K562 (cell line): ENCODE measurements around the gene ENTPD8. TPM values are rescaled to one million over a fixed set of nuclear protein-coding genes. Genes with fewer than 3 reads are reported as not detected.

Experiments
- ATAC-seq: fragments of 200-7000 bp; cut with Tn5 transposase; 3 replicates; pipeline ENCODE4 v1.9.1; 2020; ENCODE audit warnings: moderate library complexity
- BruUV-seq: library from RNA; stranded (reverse); fragments of 400-500 nt; replicated peaks from 2 replicates; lab custom pipeline; 2021; lab: Mats Ljungman, UMichigan
- CTCF ChIA-PET: fragments of 300-600 bp; formaldehyde crosslinking; extraction: SDS; loops from one replicate; lab custom pipeline; 2021; ENCODE audit warnings: low intra/inter-chr PET ratio; lab: Yijun Ruan, JAX
- POLR2A ChIA-PET: fragments of 300-600, 350-650 bp; sonication (Branson Sonifier 250); formaldehyde crosslinking; extraction: SDS; loops from one replicate; lab custom pipeline; 2021; ENCODE audit warnings: antibody characterized with exemption, inconsistent platforms; lab: Yijun Ruan, JAX
- DNase-seq, 4 experiments: peaks; one replicate each; pipeline versions ENCODE4 v3.0.0 to v3.0.0-alpha.2; 2011 to 2018; ENCODE audit warnings: low spot score in 3 of 4, mixed read lengths in 3 of 4; ENCODE audit errors: extremely low read depth in 1 of 4
- FAIRE-seq: peaks from 2 replicates; lab custom pipeline; 2011; peaks lifted over from hg19 to GRCh38; lab: Jason Lieb, UNC
- H2AFZ ChIP-seq: 2 replicates; pipeline ENCODE4 v1.6.0; 2011; ENCODE audit warnings: low read depth, low read length, control low read depth, inconsistent platforms
- H3K27ac ChIP-seq: fragments of 200-600 bp; 3 replicates; pipeline ENCODE4 v1.8.0; 2011; ENCODE audit warnings: low read depth, mild to moderate bottlenecking, control low read depth, inconsistent platforms, low read length, moderate library complexity, mixed read lengths; ENCODE audit errors: extremely low read depth
- H3K27me3 ChIP-seq, 2 experiments: fragments of 300-600 bp in 1 of 2; 2 replicates in 1 of 2; 3 replicates in 1 of 2; pipeline versions ENCODE4 v1.6.0 to v1.8.0; 2011; ENCODE audit warnings: inconsistent platforms in 2 of 2, low read length in 2 of 2, mild to moderate bottlenecking in 1 of 2, mixed read lengths in 1 of 2, moderate library complexity in 1 of 2; ENCODE audit not compliant: control insufficient read depth in 2 of 2, insufficient read depth in 2 of 2
- H3K36me3 ChIP-seq: fragments of 300-600 bp; 3 replicates; pipeline ENCODE4 v1.8.0; 2011; ENCODE audit warnings: mild to moderate bottlenecking, low read length, inconsistent platforms; ENCODE audit not compliant: control insufficient read depth, insufficient read depth
- H3K4me1 ChIP-seq, 2 experiments: fragments of 200-600 bp in 1 of 2; replicated peaks in 1 of 2; 2 replicates in 1 of 2; 3 replicates in 1 of 2; pipeline versions ENCODE4 v1.5.1 to v1.8.0; 2011; ENCODE audit warnings: inconsistent platforms in 2 of 2, low read length in 2 of 2, mild to moderate bottlenecking in 1 of 2, mixed read lengths in 1 of 2, moderate library complexity in 1 of 2; ENCODE audit not compliant: control insufficient read depth in 2 of 2, insufficient read depth in 2 of 2
- H3K4me2 ChIP-seq: 2 replicates; pipeline ENCODE4 v1.6.1; 2011; ENCODE audit warnings: low read length, control low read depth, inconsistent platforms, mixed read lengths; ENCODE audit not compliant: insufficient read depth
- H3K4me3 ChIP-seq: fragments of 200-600 bp; sonication (generic), shearing (Covaris generic); 2 replicates; pipeline ENCODE4 v1.5.1; 2016; ENCODE audit warnings: control low read depth, inconsistent platforms
- H3K79me2 ChIP-seq: fragments of 200-600 bp; 3 replicates; pipeline ENCODE4 v1.8.0; 2011; ENCODE audit warnings: low read length, inconsistent platforms; ENCODE audit not compliant: control insufficient read depth, insufficient read depth
- H3K9ac ChIP-seq, 2 experiments: 2 replicates each; pipeline versions ENCODE4 v1.6.0 to v1.6.1; 2011; ENCODE audit warnings: low read depth in 2 of 2, low read length in 2 of 2, control low read depth in 1 of 2, inconsistent platforms in 1 of 2, mild to moderate bottlenecking in 1 of 2, mixed read lengths in 1 of 2; ENCODE audit not compliant: insufficient read depth in 1 of 2
- H3K9me1 ChIP-seq: one replicate; pipeline ENCODE4 v1.6.0; 2011; ENCODE audit warnings: inconsistent platforms, mild to moderate bottlenecking, low read length, moderate library complexity; ENCODE audit not compliant: control insufficient read depth, insufficient read depth
- H3K9me3 ChIP-seq: replicated peaks from 2 replicates; pipeline ENCODE4 v1.5.1; 2011; ENCODE audit warnings: low read depth, low read length, inconsistent platforms; ENCODE audit not compliant: control insufficient read depth, insufficient read depth
- H4K20me1 ChIP-seq: replicated peaks from 2 replicates; pipeline ENCODE4 v1.6.1; 2011; ENCODE audit warnings: low read length, inconsistent platforms, mixed read lengths; ENCODE audit not compliant: control insufficient read depth, insufficient read depth
- MLLT1 ChIP-seq, 2 experiments: fragments of 450-650 bp; IDR thresholded peaks; 2 replicates each; pipeline ENCODE4 v1.6.1; 2016
- ZNF384 ChIP-seq: IDR thresholded peaks from 2 replicates; pipeline ENCODE4 v1.6.1; 2012; ENCODE audit warnings: low read depth, low read length, improper control_type of control experiment
- WGBS: fragments of 100-300 bp; shearing (Covaris generic); methylation state at CpG from one replicate; pipeline ENCODE4 v1.1.6; 2016; ENCODE audit warnings: low coverage, mixed read lengths; ENCODE audit not compliant: insufficient coverage; ENCODE audit errors: missing lambda C conversion rate; 5-methylcytosine and 5-hydroxymethylcytosine counted together
- in situ Hi-C: fragments of 300-500 bp; cut with MboI; formaldehyde crosslinking; loops from 4 replicates; pipeline ENCODE4 v1.15.0; 2018; ENCODE audit warnings: inconsistent platforms, mixed read lengths
- intact Hi-C: fragments of 100-400 bp; cut with micrococcal nuclease; formaldehyde crosslinking; loops from 2 replicates; pipeline ENCODE4 v1.14.2; 2022
- polyA plus RNA-seq, 8 experiments: library from polyadenylated mRNA; depleted of rRNA in 4 of 8; stranded (reverse) in 5 of 8; unstranded in 3 of 8; fragments of >200 nt; fragmentation: Nextera tagmentation in 2 of 8; fragmentation: Illumina TruSeq in 1 of 8; extraction: Ambion mirVana in 2 of 8; extraction: Trizol in 1 of 8; gene quantifications; 2 replicates each; pipeline versions ENCODE4 v1.2.1 to v1.2.3, GENCODE V29; 2011 to 2014; ENCODE audit warnings: inconsistent platforms in 1 of 8, missing spikeins in 1 of 8
- total RNA-seq, 7 experiments: library from RNA; depleted of rRNA in 6 of 7; stranded (reverse); fragments of >200 nt in 6 of 7; fragmentation: Illumina TruSeq in 2 of 7; extraction: Trizol in 2 of 7; gene quantifications; 2 replicates each; pipeline versions ENCODE4 v1.2.1 to v1.2.3, GENCODE V29; 2011 to 2021; ENCODE audit warnings: low replicate concordance in 1 of 7

The ENTPD8 gene
- total and polyA plus RNA-seq, 9 of the 15 experiments (the other 6 are each of a cell fraction or from before 2014, with no cell fraction given) = 0.06 to 0.27 (median 0.19) TPM; not detected in 5

- no peaks in the 10 kb centered on the region for H4K20me1 ChIP-seq
- FAIRE-seq = no peak
- 52% methylated on average over 27 of the region's 27 CpGs for WGBS
- no peak for ATAC-seq
- no peaks in the 10 kb centered on the region for H3K79me2 ChIP-seq
- no peaks in the 10 kb centered on the region for H3K36me3 ChIP-seq
- no peak overlapping the region for H3K4me3 ChIP-seq
- peaks cover 11 to 84% of the 10 kb centered on the region in 2 experiments for H3K4me1 ChIP-seq
- TF ChIP-seq MLLT1 (IDR thresholded peaks at IDR 0.05) = no peak
- TF ChIP-seq ZNF384 = no peak
- peak overlapping the region; percentile 81; the same call in 1 of the 2 replicates for H3K4me2 ChIP-seq
- intact Hi-C loops = no loop called here
- H3K9me1 ChIP-seq = no peaks in the 10 kb centered on the region
- CTCF ChIA-PET = no interaction called here
- H3K27ac ChIP-seq = no peak overlapping the region
- H3K9me3 ChIP-seq = no peaks in the 10 kb centered on the region
- POLR2A ChIA-PET = interaction anchor here (0.6 to 1.2 kb wide), 3 partner anchors 10 to 111 kb away, joined by 3 read pairs; partner anchors contain the start of gene ENTPD8
- in situ Hi-C loops = no loop called here
- DNase-seq = no peak
- no peak overlapping the region; the same call in 1 of the 2 replicates for H2AFZ ChIP-seq
- H3K9ac ChIP-seq = peak overlapping the region in 1 of 2 experiments; percentile 55; a peak in 2 of 4 replicates
- H3K27me3 ChIP-seq = no peaks in the 10 kb centered on the region
- BruUV-seq = no TSS peak
Measured at GRCh38 chr9:137430723-137431415, 10.3 kb downstream of the ENTPD8 start.
